Medulla oblongata (tissue), 1 donor: ENCODE data around the gene NOS1AP.
"Not testable (repeated sequence)": the region's sequence is repeated elsewhere in the genome, so short reads cannot be mapped to it uniquely, and the experiment has no call there.

Source experiments
- DNase-seq: peaks from one replicate; pipeline ENCODE4 v3.0.0-alpha.2; 2015; ENCODE audit errors: extremely low spot score

Gene NOS1AP

DNA sequence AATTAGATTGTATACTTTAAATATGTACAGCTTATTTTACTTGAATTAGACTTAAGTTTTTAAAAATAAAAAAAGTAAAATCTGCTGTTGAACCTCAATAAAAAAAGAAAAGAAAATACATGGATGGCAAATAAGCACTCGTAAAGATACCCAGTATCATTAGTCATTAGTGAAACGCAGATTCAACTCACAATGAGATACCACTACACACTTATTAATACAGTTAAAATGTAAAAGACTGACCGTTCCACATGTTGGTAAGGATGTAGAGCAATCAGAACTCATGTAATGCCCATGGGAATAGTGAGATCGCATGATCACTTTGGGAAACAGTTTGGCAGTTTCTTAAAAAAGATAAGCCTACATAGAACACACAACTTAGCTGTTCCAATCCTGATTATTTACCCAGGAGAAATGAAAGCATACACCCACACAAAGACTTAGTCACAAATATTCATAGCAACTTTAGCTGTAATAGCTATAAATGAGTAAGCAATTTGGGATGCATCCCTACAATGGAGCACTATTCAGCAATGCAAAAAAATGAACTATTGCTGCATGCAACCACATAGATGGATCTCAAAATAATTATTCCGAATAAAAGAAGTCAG lies 335.2 kb downstream of the NOS1AP start:
- DNase-seq: no peak

- DNase-seq: no peak
These were observed 336.3 kb downstream of the NOS1AP start for GRCh38 chr1:162405800-162406199.

GRCh38 chr1:162406811-162407210 lies 337.3 kb downstream of the NOS1AP start:
- no peak for DNase-seq

GRCh38 chr1:162407539-162407938 lies 338.0 kb downstream of the NOS1AP start:
- DNase-seq: no peak

DNA sequence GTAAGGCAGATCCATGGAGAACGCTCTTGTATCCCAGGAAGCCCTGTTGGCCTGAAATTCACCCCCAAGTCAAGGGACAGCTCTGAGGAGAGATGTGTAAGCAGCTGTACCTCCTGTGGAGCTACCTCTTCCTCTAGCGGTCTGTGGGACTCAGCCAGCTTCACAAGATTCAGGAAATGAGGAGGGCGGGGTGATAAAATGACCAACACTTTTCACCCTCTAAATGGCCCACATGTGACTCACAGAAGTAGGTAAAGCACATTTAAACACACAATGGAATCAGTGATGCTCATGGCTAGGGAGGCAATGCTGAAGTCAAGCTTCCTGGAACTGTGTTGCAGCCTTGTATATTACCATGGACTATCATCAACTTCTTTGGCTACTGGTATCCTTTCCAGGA lies 342.5 kb downstream of the NOS1AP start, which contains the start of gene SH2D1B:
Gene SH2D1B (minus strand): TSS at position 135 of the 400 bp plus-strand sequence. CDS start 120 bp downstream, at position 15.
- DNase-seq: no peak

DNA sequence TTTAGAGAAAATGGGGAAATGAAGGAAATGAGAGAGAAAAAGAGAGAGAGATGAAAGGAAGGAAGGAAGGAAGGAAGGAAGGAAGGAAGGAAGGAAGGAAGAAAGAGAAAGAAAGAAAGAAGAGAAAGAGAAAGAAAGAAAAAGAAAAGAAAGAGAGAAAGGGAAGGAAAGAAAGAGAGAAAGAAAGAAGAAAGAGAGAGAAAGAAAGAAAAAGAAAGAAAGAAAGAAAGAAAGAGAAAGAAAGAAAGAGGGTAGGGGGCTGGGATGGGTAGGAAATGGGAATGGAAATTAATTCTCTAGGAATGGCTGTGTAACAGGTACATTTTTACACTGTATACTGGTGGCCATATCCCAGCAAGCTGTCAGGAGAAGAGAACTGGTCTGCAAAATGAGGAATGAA lies 346.7 kb downstream of the NOS1AP start:
- no peak for DNase-seq

DNA sequence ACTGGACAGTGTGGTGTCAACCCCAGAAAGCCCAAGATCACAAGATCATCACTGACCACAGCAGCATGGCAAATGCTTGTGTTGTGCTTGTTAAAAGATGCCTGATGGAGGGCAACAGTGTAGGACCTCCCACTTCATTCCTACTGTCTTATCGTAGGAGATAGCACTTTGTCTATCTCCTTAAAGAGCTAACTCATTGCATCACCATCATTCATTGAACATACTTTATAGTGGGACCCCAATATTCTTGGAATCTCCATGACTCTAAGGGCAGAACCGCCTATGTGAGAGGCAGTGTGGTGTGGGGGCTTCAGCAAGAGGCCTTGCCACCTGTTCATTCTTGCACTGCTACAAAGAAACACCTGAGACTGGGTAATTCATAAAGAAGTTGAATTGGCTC lies 347.4 kb downstream of the NOS1AP start:
- no peak for DNase-seq

GRCh38 chr1:162417650-162418049 lies 348.2 kb downstream of the NOS1AP start:
- DNase-seq: no peak

DNA sequence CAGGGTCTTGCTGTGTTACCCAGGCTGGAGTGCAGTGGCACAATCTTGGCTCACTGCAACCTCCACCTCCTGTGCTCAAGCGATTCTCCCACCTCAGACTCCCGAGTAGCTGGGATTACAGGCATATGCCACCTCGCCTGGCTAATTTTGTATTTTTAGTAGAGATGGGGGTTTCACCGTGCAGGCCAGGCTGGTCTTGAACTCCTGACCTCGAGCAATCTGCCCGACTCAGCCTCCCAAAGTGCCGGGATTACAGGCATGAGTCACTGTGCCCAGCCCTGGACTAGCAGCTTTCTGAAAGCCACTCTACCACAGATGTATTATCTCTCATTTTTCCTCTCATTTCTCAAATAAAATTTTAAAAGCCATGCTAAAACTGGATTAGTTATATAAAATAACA lies 349.1 kb downstream of the NOS1AP start:
- DNase-seq: not testable (repeated sequence)

- DNase-seq: not testable (repeated sequence)
These were observed 350.0 kb downstream of the NOS1AP start for GRCh38 chr1:162419450-162419931.
